ENCODE results near the gene TRIM49B.
"Not testable (repeated sequence)": the region's sequence is repeated elsewhere in the genome, so short reads cannot be mapped to it uniquely, and the experiment has no call there.

Gene TRIM49B

GRCh38 chr11:49028523-49028922 is at the start of gene TRIM49B:
TSS of gene TRIM49B (plus strand) at chr11:49028823. CDS start at chr11:49031600, 2,777 bp downstream.
- H3K9me3 ChIP-seq (ENCODE audit: control insufficient read depth, insufficient read depth, low read length); H3K4me1 ChIP-seq (ENCODE audit: insufficient read depth, low read length); H3K9ac ChIP-seq (ENCODE audit: low read depth, low read length); H3K36me3 ChIP-seq (ENCODE audit: insufficient read depth, low read length): not testable (repeated sequence)

- H3K9ac ChIP-seq (ENCODE audit: low read depth, low read length); H3K36me3 ChIP-seq (ENCODE audit: insufficient read depth, low read length); H3K4me1 ChIP-seq (ENCODE audit: insufficient read depth, low read length); H3K9me3 ChIP-seq (ENCODE audit: control insufficient read depth, insufficient read depth, low read length): not testable (repeated sequence)
Measured at GRCh38 chr11:48983785-48984184, 44.8 kb upstream of the TRIM49B start, which contains the start of gene TRIM51G. TSS of gene TRIM51G (minus strand) at chr11:48983885. CDS start at chr11:48981695, 2,190 bp downstream.

- H3K4me1 ChIP-seq (ENCODE audit: insufficient read depth, low read length); H3K36me3 ChIP-seq (ENCODE audit: insufficient read depth, low read length); H3K9me3 ChIP-seq (ENCODE audit: control insufficient read depth, insufficient read depth, low read length); H3K9ac ChIP-seq (ENCODE audit: low read depth, low read length): not testable (repeated sequence)
Measured at GRCh38 chr11:49048229-49048628, 19.6 kb downstream of the TRIM49B start.

- H3K4me1 ChIP-seq (ENCODE audit: insufficient read depth, low read length); H3K36me3 ChIP-seq (ENCODE audit: insufficient read depth, low read length); H3K9me3 ChIP-seq (ENCODE audit: control insufficient read depth, insufficient read depth, low read length); H3K9ac ChIP-seq (ENCODE audit: low read depth, low read length): not testable (repeated sequence)
Measured at GRCh38 chr11:49049821-49050220, 21.2 kb downstream of the TRIM49B start.

GRCh38 chr11:49059012-49059411 is 30.4 kb downstream of the TRIM49B start, which contains the start of gene TRIM64C:
TSS of gene TRIM64C (minus strand) at chr11:49059112. CDS start at chr11:49059112, 0 bp downstream.
- not testable (repeated sequence) for H3K9ac ChIP-seq (ENCODE audit: low read depth, low read length); H3K36me3 ChIP-seq (ENCODE audit: insufficient read depth, low read length); H3K9me3 ChIP-seq (ENCODE audit: control insufficient read depth, insufficient read depth, low read length); H3K4me1 ChIP-seq (ENCODE audit: insufficient read depth, low read length)

- H3K9me3 ChIP-seq (ENCODE audit: control insufficient read depth, insufficient read depth, low read length); H3K4me1 ChIP-seq (ENCODE audit: insufficient read depth, low read length); H3K36me3 ChIP-seq (ENCODE audit: insufficient read depth, low read length); H3K9ac ChIP-seq (ENCODE audit: low read depth, low read length): not testable (repeated sequence)
Measured at GRCh38 chr11:49069897-49070296, 41.3 kb downstream of the TRIM49B start.

All from ES-I3 (cell line).